ENCODE data around the gene TNRC6C.

- TF ChIP-seq, protein P1, sequence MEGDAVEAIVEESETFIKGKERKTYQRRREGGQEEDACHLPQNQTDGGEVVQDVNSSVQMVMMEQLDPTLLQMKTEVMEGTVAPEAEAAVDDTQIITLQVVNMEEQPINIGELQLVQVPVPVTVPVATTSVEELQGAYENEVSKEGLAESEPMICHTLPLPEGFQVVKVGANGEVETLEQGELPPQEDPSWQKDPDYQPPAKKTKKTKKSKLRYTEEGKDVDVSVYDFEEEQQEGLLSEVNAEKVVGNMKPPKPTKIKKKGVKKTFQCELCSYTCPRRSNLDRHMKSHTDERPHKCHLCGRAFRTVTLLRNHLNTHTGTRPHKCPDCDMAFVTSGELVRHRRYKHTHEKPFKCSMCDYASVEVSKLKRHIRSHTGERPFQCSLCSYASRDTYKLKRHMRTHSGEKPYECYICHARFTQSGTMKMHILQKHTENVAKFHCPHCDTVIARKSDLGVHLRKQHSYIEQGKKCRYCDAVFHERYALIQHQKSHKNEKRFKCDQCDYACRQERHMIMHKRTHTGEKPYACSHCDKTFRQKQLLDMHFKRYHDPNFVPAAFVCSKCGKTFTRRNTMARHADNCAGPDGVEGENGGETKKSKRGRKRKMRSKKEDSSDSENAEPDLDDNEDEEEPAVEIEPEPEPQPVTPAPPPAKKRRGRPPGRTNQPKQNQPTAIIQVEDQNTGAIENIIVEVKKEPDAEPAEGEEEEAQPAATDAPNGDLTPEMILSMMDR (IDR thresholded peaks at IDR 0.05; ENCODE audit: borderline replicate concordance, extremely low read depth, low read length, poor library complexity, severe bottlenecking): no peak
- TF ChIP-seq EZH2 (IDR thresholded peaks at IDR 0.05; ENCODE audit: borderline replicate concordance, low read depth, low read length, severe bottlenecking): no peak
Measured at GRCh38 chr17:77990301-77990700, 31.8 kb downstream of the TNRC6C start.
